Activated CD8-positive, alpha-beta T cell treated with anti-CD3 and anti-CD28 coated beads for 36 hours (primary cell): ENCODE measurements around the gene EEF2. TPM values are rescaled to one million over a fixed set of nuclear protein-coding genes. Genes with fewer than 3 reads are reported as not detected.
"Not testable (repeated sequence)": the region's sequence is repeated elsewhere in the genome, so short reads cannot be mapped to it uniquely, and the experiment has no call there.

Experiments
- ATAC-seq: fragments of 200-7000 bp; cut with Tn5 transposase; one replicate; pipeline ENCODE4 v1.10.0; 2021; ENCODE audit warnings: mild to moderate bottlenecking, moderate library complexity
- CTCF ChIA-PET: fragments of 350-600 bp; sonication (Branson Sonifier 250); formaldehyde crosslinking; loops from one replicate; lab custom pipeline; 2021; ENCODE audit warnings: antibody characterized with exemption; lab: Charles Lee
- POLR2A ChIA-PET: fragments of 350-600 bp; sonication (Branson Sonifier 250); formaldehyde crosslinking; loops from one replicate; lab custom pipeline; 2021; ENCODE audit warnings: antibody characterized with exemption; lab: Charles Lee
- DNase-seq: peaks from one replicate; pipeline ENCODE4 v3.0.0-alpha.2; 2020
- H3K27ac Mint-ChIP-seq: one replicate; pipeline ENCODE4 v1.8.0; 2021; ENCODE audit warnings: mild to moderate bottlenecking, mixed read lengths
- H3K27me3 Mint-ChIP-seq: one replicate; pipeline ENCODE4 v1.8.0; 2021; ENCODE audit warnings: mixed read lengths
- H3K36me3 Mint-ChIP-seq: one replicate; pipeline ENCODE4 v1.8.0; 2021; ENCODE audit warnings: low read depth, mixed read lengths
- H3K4me1 Mint-ChIP-seq: one replicate; pipeline ENCODE4 v1.8.0; 2021; ENCODE audit warnings: low read depth, mixed read lengths
- H3K4me3 Mint-ChIP-seq: one replicate; pipeline ENCODE4 v1.8.0; 2021; ENCODE audit warnings: mild to moderate bottlenecking, moderate library complexity, mixed read lengths
- H3K9me3 Mint-ChIP-seq: one replicate; pipeline ENCODE4 v1.8.0; 2021; ENCODE audit warnings: mixed read lengths
- CTCF ChIP-seq: fragments of 200-600 bp; IDR thresholded peaks from one replicate; pipeline ENCODE4 v1.8.0; 2022; ENCODE audit warnings: antibody characterized with exemption, mild to moderate bottlenecking
- intact Hi-C: fragments of 100-400 bp; cut with micrococcal nuclease; formaldehyde crosslinking; loops from one replicate; pipeline ENCODE4 v1.10.0; 2022
- total RNA-seq, 2 experiments: library from RNA; stranded (reverse); gene quantifications; one replicate each; pipeline ENCODE4 v1.2.3, GENCODE V29; 2021

The EEF2 gene
- total RNA-seq, 2 experiments from 2014 or later = 3,533 to 3,625 TPM

- Mint-ChIP-seq H3K36me3 (peaks cover 6% of the 10 kb centered on the region), H3K4me3 (peak overlapping the region; percentile 87), H3K27me3 (no peaks in the 10 kb centered on the region), H3K9me3 (no peaks in the 10 kb centered on the region), H3K4me1 (peaks cover 24% of the 10 kb centered on the region), H3K27ac (peak overlapping the region; percentile 78)
- CTCF ChIA-PET = interaction anchor here (0.6 to 3.9 kb wide), 3 partner anchors 15 to 88 kb away, joined by 3 to 16 read pairs (median 8); partner anchors contain the start of gene EEF2
- no peak for DNase-seq
- no peak for ATAC-seq
- intact Hi-C loops = no loop called here
- POLR2A ChIA-PET = interaction anchor here (2.5 to 3.2 kb wide), 2 partner anchors 12 to 17 kb away, joined by 10 to 131 read pairs; partner anchors contain the start of gene EEF2
- TF ChIP-seq CTCF = no peak
Measured at GRCh38 chr19:3970313-3970807, 14.9 kb downstream of the EEF2 start.

- Mint-ChIP-seq H3K9me3 (no peaks in the 10 kb centered on the region), H3K4me3 (peak overlapping the region; percentile 87), H3K36me3 (peaks cover 6% of the 10 kb centered on the region), H3K4me1 (peaks cover 24% of the 10 kb centered on the region), H3K27me3 (no peaks in the 10 kb centered on the region), H3K27ac (peak overlapping the region; percentile 78)
- TF ChIP-seq CTCF = no peak
- POLR2A ChIA-PET = interaction anchor here (1.2 to 3.3 kb wide), 7 partner anchors 8 to 148 kb away, joined by 3 to 22 read pairs (median 6); partner anchors contain the start of gene EEF2
- DNase-seq (no peak), ATAC-seq (no peak)
- CTCF ChIA-PET = interaction anchor here (0.8 to 3.9 kb wide), 3 partner anchors 16 to 121 kb away, joined by 3 to 16 read pairs (median 6); partner anchors contain the start of gene EEF2
- intact Hi-C loops = no loop called here
Measured at GRCh38 chr19:3969435-3970312, 15.6 kb downstream of the EEF2 start.

- intact Hi-C loops = no loop called here
- ATAC-seq (no peak), DNase-seq (no peak)
- H3K9me3 Mint-ChIP-seq = no peaks in the 10 kb centered on the region
- no peaks in the 10 kb centered on the region for H3K27me3 Mint-ChIP-seq
- H3K36me3 Mint-ChIP-seq = peaks cover 8% of the 10 kb centered on the region
- H3K4me3 Mint-ChIP-seq = peak overlapping the region; percentile 35
- TF ChIP-seq CTCF = no peak
- H3K4me1 Mint-ChIP-seq = peaks cover 24% of the 10 kb centered on the region
- ChIA-PET POLR2A (interaction anchor here (1.2 to 3.3 kb wide), 7 partner anchors 9 to 147 kb away, joined by 3 to 22 read pairs (median 6); partner anchors contain the start of gene EEF2), CTCF (interaction anchor here (0.8 to 3.9 kb wide), 3 partner anchors 16 to 120 kb away, joined by 3 to 16 read pairs (median 6); partner anchors contain the start of gene EEF2)
- H3K27ac Mint-ChIP-seq = no peak overlapping the region
Measured at GRCh38 chr19:3968556-3969434, 16.5 kb downstream of the EEF2 start.

- H3K9me3 Mint-ChIP-seq, H3K27ac Mint-ChIP-seq, DNase-seq, H3K27me3 Mint-ChIP-seq, H3K4me3 Mint-ChIP-seq, intact Hi-C loops, ATAC-seq: not testable (repeated sequence)
- Mint-ChIP-seq H3K4me1 (peaks cover 24% of the 10 kb centered on the region), H3K36me3 (peaks cover 10% of the 10 kb centered on the region)
- CTCF ChIA-PET = interaction anchor here (0.7 kb wide), 1 partner anchor 1019 kb away, joined by 3 read pairs; no protein-coding TSS in a partner anchor
- POLR2A ChIA-PET = interaction anchor here (1.6 to 3.3 kb wide), 3 partner anchors 9 to 17 kb away, joined by 6 to 22 read pairs (median 12); partner anchors contain the start of gene EEF2
Measured at GRCh38 chr19:3967983-3968382, 17.3 kb downstream of the EEF2 start.
